ACC112 (cell line): ENCODE measurements around the gene RFX5.

Experiments used
- H2AFZ ChIP-seq: fragments of 200-600 bp; sonication (generic); one replicate; pipeline ENCODE4 v1.6.0; 2017; ENCODE audit warnings: antibody characterized with exemption, low read length; ENCODE audit not compliant: unreplicated experiment
- H3K27ac ChIP-seq: fragments of 200-600 bp; sonication (generic); 2 replicates; pipeline ENCODE4 v1.5.1; 2014; ENCODE audit warnings: low read depth, mild to moderate bottlenecking, antibody characterized with exemption, low read length, moderate library complexity
- H3K27me3 ChIP-seq: fragments of 200-600 bp; sonication (generic); 2 replicates; pipeline ENCODE4 v1.6.1; 2014; ENCODE audit warnings: mild to moderate bottlenecking, antibody characterized with exemption, low read length, moderate library complexity, mixed read lengths; ENCODE audit not compliant: insufficient read depth
- H3K36me3 ChIP-seq: fragments of 200-600 bp; sonication (generic); 2 replicates; pipeline ENCODE4 v1.6.1; 2016; ENCODE audit warnings: mild to moderate bottlenecking, antibody characterized with exemption, low read length, moderate library complexity, mixed read lengths; ENCODE audit not compliant: insufficient read depth
- H3K4me1 ChIP-seq: fragments of 200-600 bp; sonication (generic); one replicate; pipeline ENCODE4 v1.6.1; 2016; ENCODE audit warnings: low read length, mixed read lengths; ENCODE audit not compliant: insufficient read depth, unreplicated experiment, control insufficient read depth
- H3K4me3 ChIP-seq: fragments of 200-600 bp; sonication (generic); 2 replicates; pipeline ENCODE4 v1.5.1; 2014; ENCODE audit warnings: mild to moderate bottlenecking, low read depth, low read length
- H3K79me2 ChIP-seq: fragments of 200-600 bp; sonication (generic); one replicate; pipeline ENCODE4 v1.6.0; 2016; ENCODE audit warnings: low read length; ENCODE audit not compliant: control insufficient read depth, unreplicated experiment, insufficient read depth

RFX5 gene

GRCh38 chr1:151371370-151372057 is 24.5 kb upstream of the RFX5 start:
- Histone ChIP-seq H3K4me3 (peak overlapping the region; percentile 81), H3K27ac (peak overlapping the region; percentile 16; the same call in 1 of the 2 replicates), H2AFZ (no peak overlapping the region), H3K4me1 (peaks cover 27% of the 10 kb centered on the region), H3K27me3 (no peaks in the 10 kb centered on the region), H3K79me2 (no peaks in the 10 kb centered on the region), H3K36me3 (no peaks in the 10 kb centered on the region)

GRCh38 chr1:151370211-151370911 is 23.3 kb upstream of the RFX5 start:
- Histone ChIP-seq H3K36me3 (0 out of 2 replicates have a peak, but pooled peaks cover under 1% of the 10 kb centered on the region), H3K4me3 (no peak overlapping the region), H2AFZ (no peak overlapping the region), H3K27ac (no peak overlapping the region), H3K27me3 (no peaks in the 10 kb centered on the region), H3K79me2 (no peaks in the 10 kb centered on the region), H3K4me1 (peaks cover 27% of the 10 kb centered on the region)

GRCh38 chr1:151369621-151370048 is 22.6 kb upstream of the RFX5 start:
- H3K4me3 ChIP-seq, result no peak overlapping the region
- no peak overlapping the region for H2AFZ ChIP-seq
- peaks cover 27% of the 10 kb centered on the region for H3K4me1 ChIP-seq
- peaks cover 7% of the 10 kb centered on the region; the same call in 1 of the 2 replicates for H3K36me3 ChIP-seq
- no peaks in the 10 kb centered on the region for H3K79me2 ChIP-seq
- H3K27me3 ChIP-seq, result no peaks in the 10 kb centered on the region
- no peak overlapping the region for H3K27ac ChIP-seq

- Histone ChIP-seq H3K4me3 (no peak overlapping the region), H3K27ac (no peak overlapping the region), H3K36me3 (peaks cover 10% of the 10 kb centered on the region; the same call in 1 of the 2 replicates), H3K79me2 (no peaks in the 10 kb centered on the region), H3K4me1 (peaks cover 27% of the 10 kb centered on the region), H3K27me3 (no peaks in the 10 kb centered on the region), H2AFZ (no peak overlapping the region)
Observed at GRCh38 chr1:151369302-151369610, 22.2 kb upstream of the RFX5 start.

- H3K4me1 ChIP-seq, result peaks cover 27% of the 10 kb centered on the region
- no peak overlapping the region for H2AFZ ChIP-seq
- no peaks in the 10 kb centered on the region for H3K79me2 ChIP-seq
- H3K4me3 ChIP-seq, result no peak overlapping the region
- H3K27me3 ChIP-seq, result no peaks in the 10 kb centered on the region
- H3K36me3 ChIP-seq, result peaks cover 16% of the 10 kb centered on the region
- no peak overlapping the region for H3K27ac ChIP-seq
Observed at GRCh38 chr1:151368393-151369301, 21.6 kb upstream of the RFX5 start.

- H3K27ac ChIP-seq, result no peak overlapping the region
- peaks cover 24% of the 10 kb centered on the region for H3K36me3 ChIP-seq
- H3K79me2 ChIP-seq, result no peaks in the 10 kb centered on the region
- H3K27me3 ChIP-seq, result no peaks in the 10 kb centered on the region
- peaks cover 27% of the 10 kb centered on the region for H3K4me1 ChIP-seq
- H3K4me3 ChIP-seq, result no peak overlapping the region
- H2AFZ ChIP-seq, result no peak overlapping the region
Observed at GRCh38 chr1:151367658-151368392, 20.8 kb upstream of the RFX5 start.

- H3K79me2 ChIP-seq, result no peaks in the 10 kb centered on the region
- H3K4me3 ChIP-seq, result no peak overlapping the region
- no peak overlapping the region for H2AFZ ChIP-seq
- peaks cover 26% of the 10 kb centered on the region for H3K36me3 ChIP-seq
- no peak overlapping the region for H3K27ac ChIP-seq
- peaks cover 8% of the 10 kb centered on the region for H3K4me1 ChIP-seq
- no peaks in the 10 kb centered on the region for H3K27me3 ChIP-seq
Observed at GRCh38 chr1:151364996-151365395, 17.9 kb upstream of the RFX5 start.

- no peak overlapping the region for H2AFZ ChIP-seq
- peaks cover 26% of the 10 kb centered on the region for H3K36me3 ChIP-seq
- no peaks in the 10 kb centered on the region for H3K4me1 ChIP-seq
- H3K27ac ChIP-seq, result no peak overlapping the region
- H3K79me2 ChIP-seq, result no peaks in the 10 kb centered on the region
- H3K4me3 ChIP-seq, result no peak overlapping the region
- H3K27me3 ChIP-seq, result no peaks in the 10 kb centered on the region
Observed at GRCh38 chr1:151362308-151363155, 15.5 kb upstream of the RFX5 start.

GRCh38 chr1:151361883-151362282 is 14.8 kb upstream of the RFX5 start:
- H3K4me1 ChIP-seq, result no peaks in the 10 kb centered on the region
- H3K4me3 ChIP-seq, result no peak overlapping the region
- H3K27me3 ChIP-seq, result no peaks in the 10 kb centered on the region
- no peaks in the 10 kb centered on the region for H3K79me2 ChIP-seq
- H2AFZ ChIP-seq, result no peak overlapping the region
- H3K36me3 ChIP-seq, result peaks cover 26% of the 10 kb centered on the region
- H3K27ac ChIP-seq, result no peak overlapping the region
